ENCODE results near the gene NADK.
"Not testable (repeated sequence)": the region's sequence is repeated elsewhere in the genome, so short reads cannot be mapped to it uniquely, and the experiment has no call there.

The NADK gene

GRCh38 chr1:1763657-1764621 lies 14.3 kb downstream of the NADK start:
- DNase-seq (ENCODE audit: low spot score), result peak; percentile 67

- DNase-seq (ENCODE audit: low spot score), result no peak
Observed at GRCh38 chr1:1761504-1762376, 16.5 kb downstream of the NADK start.

- DNase-seq (ENCODE audit: low spot score), result no peak
Observed at GRCh38 chr1:1760715-1761114, 17.6 kb downstream of the NADK start.

GRCh38 chr1:1760345-1760650 lies 18.0 kb downstream of the NADK start:
- DNase-seq (ENCODE audit: low spot score), result no peak

- no peak for DNase-seq (ENCODE audit: low spot score)
Observed at GRCh38 chr1:1759456-1760344, 18.6 kb downstream of the NADK start.

GRCh38 chr1:1758692-1759455 lies 19.4 kb downstream of the NADK start:
- no peak for DNase-seq (ENCODE audit: low spot score)

- no peak for DNase-seq (ENCODE audit: low spot score)
Observed at GRCh38 chr1:1758059-1758621, 20.1 kb downstream of the NADK start.

GRCh38 chr1:1757422-1758058 lies 20.7 kb downstream of the NADK start:
- DNase-seq (ENCODE audit: low spot score), result no peak

GRCh38 chr1:1756661-1757421 lies 21.4 kb downstream of the NADK start:
- no peak for DNase-seq (ENCODE audit: low spot score)

- DNase-seq (ENCODE audit: low spot score), result no peak
Observed at GRCh38 chr1:1755852-1756251, 22.4 kb downstream of the NADK start.

- DNase-seq (ENCODE audit: low spot score), result no peak
Observed at GRCh38 chr1:1755426-1755825, 22.8 kb downstream of the NADK start.

- no peak for DNase-seq (ENCODE audit: low spot score)
Observed at GRCh38 chr1:1754051-1754815, 24.0 kb downstream of the NADK start.

GRCh38 chr1:1753607-1754005 lies 24.7 kb downstream of the NADK start:
- DNase-seq (ENCODE audit: low spot score), result no peak

- DNase-seq (ENCODE audit: low spot score), result no peak
Observed at GRCh38 chr1:1752636-1753606, 25.3 kb downstream of the NADK start.

GRCh38 chr1:1752190-1752589 lies 26.1 kb downstream of the NADK start:
- no peak for DNase-seq (ENCODE audit: low spot score)

GRCh38 chr1:1749941-1750340 lies 28.3 kb downstream of the NADK start:
- DNase-seq (ENCODE audit: low spot score), result not testable (repeated sequence)

GRCh38 chr1:1748686-1749321 lies 29.5 kb downstream of the NADK start:
- DNase-seq (ENCODE audit: low spot score), result no peak

Data from AG08395 (cell line).